ENCODE measurements around the gene SLC4A5. TPM values are rescaled to one million over a fixed set of nuclear protein-coding genes. Genes with fewer than 3 reads are reported as not detected.

The SLC4A5 gene
- total RNA-seq = 1.3 and 3.0 TPM in 2 replicates
- long read RNA-seq = 0 reads

DNA sequence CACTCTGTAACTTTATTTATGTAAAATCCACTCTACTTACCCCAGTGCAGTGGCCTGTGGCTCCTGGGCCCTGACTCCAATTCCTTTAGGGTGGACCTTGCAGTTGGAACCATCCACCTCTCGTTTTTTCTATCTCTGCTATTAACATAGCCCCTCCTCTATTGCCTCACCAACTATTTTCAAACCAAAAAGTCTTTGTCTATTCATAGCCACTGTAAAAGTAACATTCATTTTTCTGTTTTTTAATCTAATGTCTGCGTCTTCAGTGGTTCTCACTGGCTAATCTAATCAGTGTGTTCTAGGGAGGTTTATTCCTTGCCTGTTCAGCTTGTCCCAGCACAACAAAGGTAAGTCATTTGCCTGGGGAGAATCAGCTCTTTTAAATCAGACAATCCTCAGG, at the start of gene SLC4A5:
SLC4A5 (minus strand) TSS at position 101 of the 400 bp plus-strand sequence. CDS start 28,393 bp downstream, outside the sequence.
- Mint-ChIP-seq H3K27me3 (ENCODE audit: low read depth) (peaks cover 10% of the 10 kb centered on the region), H3K4me3 (no peak within 1 kb of the TSS), H3K27ac (ENCODE audit: unreplicated experiment) (no peak within 1 kb of the TSS), H3K4me1 (no peaks in the 10 kb centered on the region), H3K9me3 (no peaks in the 10 kb centered on the region), H3K36me3 (ENCODE audit: low read depth) (no peaks in the 10 kb centered on the region)
- TF ChIP-seq, protein P1, sequence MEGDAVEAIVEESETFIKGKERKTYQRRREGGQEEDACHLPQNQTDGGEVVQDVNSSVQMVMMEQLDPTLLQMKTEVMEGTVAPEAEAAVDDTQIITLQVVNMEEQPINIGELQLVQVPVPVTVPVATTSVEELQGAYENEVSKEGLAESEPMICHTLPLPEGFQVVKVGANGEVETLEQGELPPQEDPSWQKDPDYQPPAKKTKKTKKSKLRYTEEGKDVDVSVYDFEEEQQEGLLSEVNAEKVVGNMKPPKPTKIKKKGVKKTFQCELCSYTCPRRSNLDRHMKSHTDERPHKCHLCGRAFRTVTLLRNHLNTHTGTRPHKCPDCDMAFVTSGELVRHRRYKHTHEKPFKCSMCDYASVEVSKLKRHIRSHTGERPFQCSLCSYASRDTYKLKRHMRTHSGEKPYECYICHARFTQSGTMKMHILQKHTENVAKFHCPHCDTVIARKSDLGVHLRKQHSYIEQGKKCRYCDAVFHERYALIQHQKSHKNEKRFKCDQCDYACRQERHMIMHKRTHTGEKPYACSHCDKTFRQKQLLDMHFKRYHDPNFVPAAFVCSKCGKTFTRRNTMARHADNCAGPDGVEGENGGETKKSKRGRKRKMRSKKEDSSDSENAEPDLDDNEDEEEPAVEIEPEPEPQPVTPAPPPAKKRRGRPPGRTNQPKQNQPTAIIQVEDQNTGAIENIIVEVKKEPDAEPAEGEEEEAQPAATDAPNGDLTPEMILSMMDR (conservative IDR thresholded peaks at IDR 0.05) = no peak
- no peak for DNase-seq (ENCODE audit: low read depth, low spot score)

- Mint-ChIP-seq H3K27ac (ENCODE audit: unreplicated experiment) (no peak overlapping the region), H3K9me3 (no peaks in the 10 kb centered on the region), H3K27me3 (ENCODE audit: low read depth) (peaks cover 6% of the 10 kb centered on the region), H3K36me3 (ENCODE audit: low read depth) (no peaks in the 10 kb centered on the region), H3K4me3 (peak overlapping the region; percentile 98), H3K4me1 (no peaks in the 10 kb centered on the region)
- DNase-seq (ENCODE audit: low read depth, low spot score) = no peak
- TF ChIP-seq, protein P1 (conservative IDR thresholded peaks at IDR 0.05) = no peak
Observed at GRCh38 chr2:74392449-74392743, 49.2 kb upstream of the SLC4A5 start.

- H3K27me3 Mint-ChIP-seq (ENCODE audit: low read depth) = peaks cover 6% of the 10 kb centered on the region
- DNase-seq (ENCODE audit: low read depth, low spot score) = peak; percentile 99
- TF ChIP-seq, protein P1 (conservative IDR thresholded peaks at IDR 0.05) = peak; percentile 98
- H3K4me3 Mint-ChIP-seq = peak overlapping the region; percentile 98
- peak overlapping the region; percentile 100 for H3K27ac Mint-ChIP-seq (ENCODE audit: unreplicated experiment)
- H3K36me3 Mint-ChIP-seq (ENCODE audit: low read depth) = no peaks in the 10 kb centered on the region
- H3K9me3 Mint-ChIP-seq = no peaks in the 10 kb centered on the region
- H3K4me1 Mint-ChIP-seq = no peaks in the 10 kb centered on the region
Observed at GRCh38 chr2:74391580-74392448, 48.6 kb upstream of the SLC4A5 start.

DNA sequence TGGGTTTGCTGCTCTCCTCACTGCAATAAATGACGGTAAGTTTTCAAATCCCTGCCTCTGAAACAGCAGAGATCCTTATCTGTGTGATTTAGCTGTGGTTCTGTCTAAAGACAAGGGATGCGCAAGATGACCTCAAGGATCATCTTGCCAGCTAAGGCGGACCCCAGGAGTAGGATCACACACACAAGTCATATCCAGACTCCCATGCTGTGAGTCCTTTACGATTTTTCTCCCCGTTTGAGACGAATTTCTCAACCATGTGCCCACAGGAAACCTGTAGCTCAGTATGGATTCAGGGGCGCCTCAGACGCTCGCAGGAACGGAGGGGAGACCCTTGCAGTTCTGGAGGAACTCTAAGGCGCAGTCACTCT, 48.0 kb upstream of the SLC4A5 start:
- peak overlapping the region; percentile 96 for H3K27ac Mint-ChIP-seq (ENCODE audit: unreplicated experiment)
- peaks cover 6% of the 10 kb centered on the region for H3K27me3 Mint-ChIP-seq (ENCODE audit: low read depth)
- peak overlapping the region; percentile 98 for H3K4me3 Mint-ChIP-seq
- no peak for DNase-seq (ENCODE audit: low read depth, low spot score)
- no peaks in the 10 kb centered on the region for H3K36me3 Mint-ChIP-seq (ENCODE audit: low read depth)
- H3K4me1 Mint-ChIP-seq = no peaks in the 10 kb centered on the region
- no peaks in the 10 kb centered on the region for H3K9me3 Mint-ChIP-seq
- TF ChIP-seq, protein P1 (conservative IDR thresholded peaks at IDR 0.05) = no peak

DNA sequence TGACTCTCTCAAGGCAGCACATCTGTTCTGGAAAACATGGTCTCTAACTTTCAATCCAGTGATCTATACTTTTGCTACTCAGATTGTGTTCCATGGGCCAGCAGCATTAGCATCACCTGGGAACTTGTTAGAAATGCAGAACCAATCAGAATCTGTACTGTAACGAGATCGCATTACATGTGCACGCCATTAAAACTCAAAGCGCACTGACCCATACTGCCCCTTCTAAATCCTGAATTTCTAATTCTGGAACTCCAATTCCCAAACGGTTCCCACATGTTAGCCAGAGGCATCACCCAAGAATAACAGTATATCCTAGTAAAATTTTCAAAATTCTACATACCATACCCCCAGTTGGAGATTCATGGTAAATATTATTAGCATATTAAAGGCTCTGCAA, 47.4 kb upstream of the SLC4A5 start:
- DNase-seq (ENCODE audit: low read depth, low spot score) = no peak
- TF ChIP-seq, protein P1 (conservative IDR thresholded peaks at IDR 0.05) = no peak
- Mint-ChIP-seq H3K36me3 (ENCODE audit: low read depth) (no peaks in the 10 kb centered on the region), H3K27me3 (ENCODE audit: low read depth) (peaks cover 6% of the 10 kb centered on the region), H3K4me3 (no peak overlapping the region), H3K27ac (ENCODE audit: unreplicated experiment) (no peak overlapping the region), H3K9me3 (no peaks in the 10 kb centered on the region), H3K4me1 (no peaks in the 10 kb centered on the region)
